ENCODE results near the gene DENND1A. TPM values are rescaled to one million over a fixed set of nuclear protein-coding genes. Genes with fewer than 3 reads are reported as not detected.

Gene DENND1A
- total and polyA plus RNA-seq, 4 experiments from 2014 or later, result 1.4 to 14.2 (median 9.9) TPM

- no peaks in the 10 kb centered on the region for H3K4me1 Mint-ChIP-seq
- Histone ChIP-seq H3K4me3 (ENCODE audit: low read length in 2 of 2) (no peak overlapping the region), H3K27me3 (ENCODE audit: insufficient read depth, low read length) (no peaks in the 10 kb centered on the region), H3K9me3 (ENCODE audit: control insufficient read depth in 1 of 2, low read length in 2 of 2) (no peaks in the 10 kb centered on the region), H3K36me3 (ENCODE audit: insufficient read depth, low read length) (no peaks in the 10 kb centered on the region), H3K27ac (ENCODE audit: low read depth, low read length) (no peak overlapping the region), H3K4me1 (ENCODE audit: insufficient read depth, low read length) (no peaks in the 10 kb centered on the region)
- peaks cover 28 to 38% of the 10 kb centered on the region in 2 donors for H3K36me3 Mint-ChIP-seq
- intact Hi-C loops (cut with micrococcal nuclease), result no loop called here
- ChIA-PET POLR2A (ENCODE audit: partially characterized antibody) (no interaction called here), CTCF (ENCODE audit: partially characterized antibody) (no interaction called here)
- peaks cover 0 to 3% (median 0%) of the 10 kb centered on the region in 8 donors for H3K9me3 Mint-ChIP-seq
- H3K27me3 Mint-ChIP-seq, result no peaks in the 10 kb centered on the region
- DNase-seq, result no peak
- no peak overlapping the region for H3K4me3 Mint-ChIP-seq
- H3K27ac Mint-ChIP-seq, result no peak overlapping the region
Measured at GRCh38 chr9:123652416-123652815, 277.5 kb downstream of the DENND1A start.

- Mint-ChIP-seq H3K4me1 (no peaks in the 10 kb centered on the region), H3K9me3 (peaks cover 0 to 3% (median 0%) of the 10 kb centered on the region in 8 donors), H3K4me3 (no peak overlapping the region), H3K27me3 (no peaks in the 10 kb centered on the region), H3K27ac (no peak overlapping the region), H3K36me3 (peaks cover 31 to 41% of the 10 kb centered on the region in 2 donors)
- no peak for DNase-seq
- H3K9me3 ChIP-seq (ENCODE audit: control insufficient read depth in 1 of 2, low read length in 2 of 2), result no peaks in the 10 kb centered on the region
- CTCF ChIA-PET (ENCODE audit: partially characterized antibody), result no interaction called here
- POLR2A ChIA-PET (ENCODE audit: partially characterized antibody), result no interaction called here
- no peak overlapping the region for H3K27ac ChIP-seq (ENCODE audit: low read depth, low read length)
- no peaks in the 10 kb centered on the region for H3K27me3 ChIP-seq (ENCODE audit: insufficient read depth, low read length)
- no peaks in the 10 kb centered on the region for H3K36me3 ChIP-seq (ENCODE audit: insufficient read depth, low read length)
- no peak overlapping the region for H3K4me3 ChIP-seq (ENCODE audit: low read length in 2 of 2)
- intact Hi-C loops (cut with micrococcal nuclease), result no loop called here
- H3K4me1 ChIP-seq (ENCODE audit: insufficient read depth, low read length), result no peaks in the 10 kb centered on the region
Measured at GRCh38 chr9:123651871-123652270, 278.1 kb downstream of the DENND1A start.

- Mint-ChIP-seq H3K4me3 (no peak overlapping the region), H3K4me1 (no peaks in the 10 kb centered on the region), H3K27ac (no peak overlapping the region), H3K9me3 (peaks cover 0 to 3% (median 0%) of the 10 kb centered on the region in 8 donors), H3K36me3 (peaks cover 31 to 46% of the 10 kb centered on the region in 2 donors), H3K27me3 (no peaks in the 10 kb centered on the region)
- Histone ChIP-seq H3K4me3 (ENCODE audit: low read length in 2 of 2) (no peak overlapping the region), H3K27ac (ENCODE audit: low read depth, low read length) (no peak overlapping the region), H3K4me1 (ENCODE audit: insufficient read depth, low read length) (no peaks in the 10 kb centered on the region), H3K36me3 (ENCODE audit: insufficient read depth, low read length) (no peaks in the 10 kb centered on the region), H3K9me3 (ENCODE audit: control insufficient read depth in 1 of 2, low read length in 2 of 2) (no peaks in the 10 kb centered on the region), H3K27me3 (ENCODE audit: insufficient read depth, low read length) (no peaks in the 10 kb centered on the region)
- ChIA-PET POLR2A (ENCODE audit: partially characterized antibody) (no interaction called here), CTCF (ENCODE audit: partially characterized antibody) (no interaction called here)
- intact Hi-C loops (cut with micrococcal nuclease), result no loop called here
- DNase-seq, result no peak
Measured at GRCh38 chr9:123651273-123651672, 278.7 kb downstream of the DENND1A start.

- Histone ChIP-seq H3K4me1 (ENCODE audit: insufficient read depth, low read length) (no peaks in the 10 kb centered on the region), H3K4me3 (ENCODE audit: low read length in 2 of 2) (no peak overlapping the region), H3K36me3 (ENCODE audit: insufficient read depth, low read length) (no peaks in the 10 kb centered on the region), H3K9me3 (ENCODE audit: control insufficient read depth in 1 of 2, low read length in 2 of 2) (no peaks in the 10 kb centered on the region), H3K27me3 (ENCODE audit: insufficient read depth, low read length) (no peaks in the 10 kb centered on the region), H3K27ac (ENCODE audit: low read depth, low read length) (no peak overlapping the region)
- intact Hi-C loops (cut with micrococcal nuclease), result no loop called here
- ChIA-PET CTCF (ENCODE audit: partially characterized antibody) (no interaction called here), POLR2A (ENCODE audit: partially characterized antibody) (no interaction called here)
- Mint-ChIP-seq H3K27me3 (no peaks in the 10 kb centered on the region), H3K4me1 (no peaks in the 10 kb centered on the region), H3K36me3 (peaks cover 28 to 41% of the 10 kb centered on the region in 2 donors), H3K9me3 (peaks cover 0 to 3% (median 0%) of the 10 kb centered on the region in 8 donors), H3K4me3 (no peak overlapping the region), H3K27ac (no peak overlapping the region)
- DNase-seq, result no peak
Measured at GRCh38 chr9:123649909-123650308, 280.0 kb downstream of the DENND1A start.

- intact Hi-C loops (cut with micrococcal nuclease), result no loop called here
- no peak for DNase-seq
- Mint-ChIP-seq H3K9me3 (peaks cover 0 to 3% (median 0%) of the 10 kb centered on the region in 8 donors), H3K4me3 (no peak overlapping the region), H3K36me3 (peaks cover 34 to 49% of the 10 kb centered on the region in 2 donors), H3K27ac (no peak overlapping the region), H3K27me3 (no peaks in the 10 kb centered on the region), H3K4me1 (no peaks in the 10 kb centered on the region)
- POLR2A ChIA-PET (ENCODE audit: partially characterized antibody), result no interaction called here
- CTCF ChIA-PET (ENCODE audit: partially characterized antibody), result no interaction called here
- H3K27me3 ChIP-seq (ENCODE audit: insufficient read depth, low read length), result no peaks in the 10 kb centered on the region
- H3K9me3 ChIP-seq (ENCODE audit: control insufficient read depth in 1 of 2, low read length in 2 of 2), result no peaks in the 10 kb centered on the region
- no peak overlapping the region for H3K27ac ChIP-seq (ENCODE audit: low read depth, low read length)
- no peak overlapping the region for H3K4me3 ChIP-seq (ENCODE audit: low read length in 2 of 2)
- H3K36me3 ChIP-seq (ENCODE audit: insufficient read depth, low read length), result no peaks in the 10 kb centered on the region
- no peaks in the 10 kb centered on the region for H3K4me1 ChIP-seq (ENCODE audit: insufficient read depth, low read length)
Measured at GRCh38 chr9:123647145-123647544, 282.8 kb downstream of the DENND1A start.

- no peak overlapping the region for H3K27ac ChIP-seq (ENCODE audit: low read depth, low read length)
- H3K27me3 Mint-ChIP-seq, result no peaks in the 10 kb centered on the region
- H3K9me3 Mint-ChIP-seq, result peaks cover 0 to 3% (median 0%) of the 10 kb centered on the region in 8 donors
- H3K9me3 ChIP-seq (ENCODE audit: control insufficient read depth in 1 of 2, low read length in 2 of 2), result no peaks in the 10 kb centered on the region
- no peak overlapping the region for H3K4me3 ChIP-seq (ENCODE audit: low read length in 2 of 2)
- no peak for DNase-seq
- peaks cover 2 to 10% (median 2%) of the 10 kb centered on the region in 4 donors for H3K4me1 Mint-ChIP-seq
- ChIA-PET POLR2A (ENCODE audit: partially characterized antibody) (no interaction called here), CTCF (ENCODE audit: partially characterized antibody) (interaction anchor here (0.7 kb wide), 1 partner anchor 8 kb away, joined by 3 read pairs; no protein-coding TSS in a partner anchor)
- intact Hi-C loops (cut with micrococcal nuclease), result no loop called here
- H3K27ac Mint-ChIP-seq, result no peak overlapping the region
- H3K36me3 ChIP-seq (ENCODE audit: insufficient read depth, low read length), result no peaks in the 10 kb centered on the region
- H3K36me3 Mint-ChIP-seq, result peaks cover 26 to 40% of the 10 kb centered on the region in 2 donors
- peaks cover 3% of the 10 kb centered on the region for H3K4me1 ChIP-seq (ENCODE audit: insufficient read depth, low read length)
- no peak overlapping the region for H3K4me3 Mint-ChIP-seq
- H3K27me3 ChIP-seq (ENCODE audit: insufficient read depth, low read length), result no peaks in the 10 kb centered on the region
Measured at GRCh38 chr9:123645762-123646161, 284.2 kb downstream of the DENND1A start.

- H3K27ac ChIP-seq (ENCODE audit: low read depth, low read length), result no peak overlapping the region
- H3K4me3 ChIP-seq (ENCODE audit: low read length in 2 of 2), result no peak overlapping the region
- peaks cover 0 to 3% (median 0%) of the 10 kb centered on the region in 8 donors for H3K9me3 Mint-ChIP-seq
- ChIA-PET CTCF (ENCODE audit: partially characterized antibody) (no interaction called here), POLR2A (ENCODE audit: partially characterized antibody) (no interaction called here)
- H3K4me1 Mint-ChIP-seq, result peaks cover 7 to 16% (median 8%) of the 10 kb centered on the region in 4 donors
- no peak for DNase-seq
- no peaks in the 10 kb centered on the region for H3K27me3 ChIP-seq (ENCODE audit: insufficient read depth, low read length)
- intact Hi-C loops (cut with micrococcal nuclease), result no loop called here
- H3K4me3 Mint-ChIP-seq, result no peak overlapping the region
- H3K27me3 Mint-ChIP-seq, result no peaks in the 10 kb centered on the region
- peaks cover 9% of the 10 kb centered on the region for H3K4me1 ChIP-seq (ENCODE audit: insufficient read depth, low read length)
- H3K36me3 ChIP-seq (ENCODE audit: insufficient read depth, low read length), result no peaks in the 10 kb centered on the region
- no peaks in the 10 kb centered on the region for H3K9me3 ChIP-seq (ENCODE audit: control insufficient read depth in 1 of 2, low read length in 2 of 2)
- no peak overlapping the region for H3K27ac Mint-ChIP-seq
- peaks cover 26 to 40% of the 10 kb centered on the region in 2 donors for H3K36me3 Mint-ChIP-seq
Measured at GRCh38 chr9:123645126-123645525, 284.8 kb downstream of the DENND1A start.

- H3K27ac ChIP-seq (ENCODE audit: low read depth, low read length), result no peak overlapping the region
- H3K27me3 ChIP-seq (ENCODE audit: insufficient read depth, low read length), result no peaks in the 10 kb centered on the region
- ChIA-PET POLR2A (ENCODE audit: partially characterized antibody) (no interaction called here), CTCF (ENCODE audit: partially characterized antibody) (no interaction called here)
- peaks cover 10 to 24% (median 12%) of the 10 kb centered on the region in 4 donors for H3K4me1 Mint-ChIP-seq
- no peaks in the 10 kb centered on the region for H3K9me3 Mint-ChIP-seq
- H3K4me3 ChIP-seq (ENCODE audit: low read length in 2 of 2), result no peak overlapping the region
- peaks cover 16% of the 10 kb centered on the region for H3K4me1 ChIP-seq (ENCODE audit: insufficient read depth, low read length)
- peaks cover 20 to 40% of the 10 kb centered on the region in 2 donors for H3K36me3 Mint-ChIP-seq
- H3K27ac Mint-ChIP-seq, result no peak overlapping the region
- no peaks in the 10 kb centered on the region for H3K27me3 Mint-ChIP-seq
- no peak overlapping the region for H3K4me3 Mint-ChIP-seq
- intact Hi-C loops (cut with micrococcal nuclease), result no loop called here
- no peak for DNase-seq
- H3K36me3 ChIP-seq (ENCODE audit: insufficient read depth, low read length), result no peaks in the 10 kb centered on the region
- no peaks in the 10 kb centered on the region for H3K9me3 ChIP-seq (ENCODE audit: control insufficient read depth in 1 of 2, low read length in 2 of 2)
Measured at GRCh38 chr9:123643518-123643917, 286.4 kb downstream of the DENND1A start.
